Panc1 (cell line): ENCODE measurements around the gene FSTL4.

Experiments used
- CTCF ChIP-seq: fragments of 450-650 bp; IDR thresholded peaks from 2 replicates; pipeline ENCODE4 v1.5.1; 2017; ENCODE audit warnings: mild to moderate bottlenecking
- POLR2AphosphoS5 ChIP-seq: IDR thresholded peaks from 2 replicates; pipeline ENCODE4 v1.6.1; 2012; ENCODE audit warnings: mild to moderate bottlenecking, low read depth, low read length, moderate library complexity
- REST ChIP-seq, 2 experiments: IDR thresholded peaks; 2 replicates each; pipeline ENCODE4 v1.6.1; 2011 to 2012; ENCODE audit warnings: low read depth in 2 of 2, control low read depth in 1 of 2, low read length in 1 of 2, mild to moderate bottlenecking in 1 of 2, moderate library complexity in 1 of 2; ENCODE audit not compliant: insufficient read depth in 1 of 2
- SIN3A ChIP-seq: IDR thresholded peaks from 2 replicates; pipeline ENCODE4 v1.6.1; 2012; ENCODE audit warnings: low read depth, mild to moderate bottlenecking, low read length, moderate library complexity, borderline replicate concordance; ENCODE audit not compliant: insufficient read depth

GRCh38 chr5:133232911-133233310 is 379.4 kb downstream of the FSTL4 start:
- TF ChIP-seq REST (IDR thresholded peaks at IDR 0.05; ENCODE audit: insufficient read depth in 1 of 2, low read depth in 2 of 2, low read length in 1 of 2) (no peak), CTCF (no peak), POLR2AphosphoS5 (no peak), SIN3A (no peak)
